Upper lobe of right lung (tissue), 1 donor: ENCODE data around the gene ZNF71. TPM values are rescaled to one million over a fixed set of nuclear protein-coding genes. Genes with fewer than 3 reads are reported as not detected.

Source experiments
- ATAC-seq: fragments of 200-7000 bp; cut with Tn5 transposase; one replicate; pipeline ENCODE4 v1.9.1; 2020; ENCODE audit warnings: mild to moderate bottlenecking, moderate library complexity
- DNase-seq: peaks from one replicate; pipeline ENCODE4 v3.0.0-alpha.2; 2020
- H3K27ac ChIP-seq: fragments of 200-600 bp; one replicate; pipeline ENCODE4 v1.8.0; 2022
- H3K27me3 ChIP-seq: fragments of 200-600 bp; one replicate; pipeline ENCODE4 v1.8.0; 2022; ENCODE audit warnings: mild to moderate bottlenecking
- H3K36me3 ChIP-seq: fragments of 200-600 bp; one replicate; pipeline ENCODE4 v1.8.0; 2022
- H3K4me1 ChIP-seq: fragments of 200-600 bp; one replicate; pipeline ENCODE4 v1.8.0; 2022
- H3K4me3 ChIP-seq: fragments of 200-600 bp; one replicate; pipeline ENCODE4 v1.8.0; 2022; ENCODE audit warnings: mild to moderate bottlenecking
- H3K9me3 ChIP-seq: fragments of 200-600 bp; one replicate; pipeline ENCODE4 v1.8.0; 2022
- CTCF ChIP-seq: fragments of 200-600 bp; IDR thresholded peaks from one replicate; pipeline ENCODE4 v1.8.0; 2022; ENCODE audit warnings: antibody characterized with exemption
- intact Hi-C: fragments of 100-400 bp; cut with DNase I; formaldehyde crosslinking; loops from one replicate; pipeline ENCODE4 v1.11.0; 2022
- total RNA-seq: library from RNA; stranded (reverse); fragmentation: NEBNext Ultra II Directional; extraction: Animal tissue kit (Norgen Biotek cat#: 25700); gene quantifications from one replicate; pipeline ENCODE4 v1.2.1, GENCODE V29; 2021
- donor health status: DM: no; HTN: yes; CAD: no; lungs with severe emphysema.

Gene ZNF71
- total RNA-seq, 1 donor from 2014 or later = 7.0 TPM

- Histone ChIP-seq H3K27me3 (no peaks in the 10 kb centered on the region), H3K27ac (no peak overlapping the region), H3K36me3 (no peaks in the 10 kb centered on the region), H3K4me1 (no peaks in the 10 kb centered on the region), H3K4me3 (no peak overlapping the region), H3K9me3 (peaks cover 43% of the 10 kb centered on the region)
- no peak for DNase-seq
- intact Hi-C loops = no loop called here
- no peak for ATAC-seq
- no peak for TF ChIP-seq CTCF
Measured at GRCh38 chr19:56611288-56611687, 16.2 kb downstream of the ZNF71 start.

GRCh38 chr19:56612737-56613136 lies 17.6 kb downstream of the ZNF71 start:
- TF ChIP-seq CTCF = no peak
- Histone ChIP-seq H3K27ac (no peak overlapping the region), H3K4me3 (no peak overlapping the region), H3K36me3 (no peaks in the 10 kb centered on the region), H3K9me3 (peaks cover 39% of the 10 kb centered on the region), H3K27me3 (no peaks in the 10 kb centered on the region), H3K4me1 (no peaks in the 10 kb centered on the region)
- intact Hi-C loops = no loop called here
- DNase-seq = no peak
- ATAC-seq = no peak

- intact Hi-C loops = no loop called here
- no peak overlapping the region for H3K27ac ChIP-seq
- no peaks in the 10 kb centered on the region for H3K36me3 ChIP-seq
- ATAC-seq (no peak), DNase-seq (no peak)
- H3K27me3 ChIP-seq = no peaks in the 10 kb centered on the region
- H3K4me3 ChIP-seq = no peak overlapping the region
- TF ChIP-seq CTCF = no peak
- no peaks in the 10 kb centered on the region for H3K4me1 ChIP-seq
- peaks cover 33% of the 10 kb centered on the region for H3K9me3 ChIP-seq
Measured at GRCh38 chr19:56613639-56614038, 18.5 kb downstream of the ZNF71 start.

- H3K36me3 ChIP-seq = peaks cover 8% of the 10 kb centered on the region
- no peaks in the 10 kb centered on the region for H3K4me1 ChIP-seq
- ATAC-seq (no peak), DNase-seq (no peak)
- H3K27ac ChIP-seq = no peak overlapping the region
- TF ChIP-seq CTCF = no peak
- no peaks in the 10 kb centered on the region for H3K27me3 ChIP-seq
- peaks cover 33% of the 10 kb centered on the region for H3K9me3 ChIP-seq
- no peak overlapping the region for H3K4me3 ChIP-seq
- intact Hi-C loops = no loop called here
Measured at GRCh38 chr19:56617531-56617930, 22.4 kb downstream of the ZNF71 start.

- Histone ChIP-seq H3K36me3 (peaks cover 8% of the 10 kb centered on the region), H3K27ac (no peak overlapping the region), H3K27me3 (no peaks in the 10 kb centered on the region), H3K4me1 (no peaks in the 10 kb centered on the region), H3K4me3 (no peak overlapping the region), H3K9me3 (peaks cover 28% of the 10 kb centered on the region)
- no peak for TF ChIP-seq CTCF
- intact Hi-C loops = no loop called here
- DNase-seq (no peak), ATAC-seq (no peak)
Measured at GRCh38 chr19:56619121-56619520, 24.0 kb downstream of the ZNF71 start.

- Histone ChIP-seq H3K36me3 (peaks cover 8% of the 10 kb centered on the region), H3K27me3 (no peaks in the 10 kb centered on the region), H3K4me1 (no peaks in the 10 kb centered on the region), H3K9me3 (peaks cover 19% of the 10 kb centered on the region), H3K27ac (no peak overlapping the region), H3K4me3 (no peak overlapping the region)
- no peak for TF ChIP-seq CTCF
- DNase-seq (no peak), ATAC-seq (no peak)
- intact Hi-C loops = no loop called here
Measured at GRCh38 chr19:56622374-56622773, 27.3 kb downstream of the ZNF71 start.
